T-helper 2 cell (primary cell): ENCODE data around the gene NPAS3.

ENCODE experiments used
- DNase-seq, 5 experiments: peaks; one replicate each; pipeline versions ENCODE4 v3.0.0 to v3.0.0-alpha.2; 2012 to 2022

NPAS3 gene

DNA sequence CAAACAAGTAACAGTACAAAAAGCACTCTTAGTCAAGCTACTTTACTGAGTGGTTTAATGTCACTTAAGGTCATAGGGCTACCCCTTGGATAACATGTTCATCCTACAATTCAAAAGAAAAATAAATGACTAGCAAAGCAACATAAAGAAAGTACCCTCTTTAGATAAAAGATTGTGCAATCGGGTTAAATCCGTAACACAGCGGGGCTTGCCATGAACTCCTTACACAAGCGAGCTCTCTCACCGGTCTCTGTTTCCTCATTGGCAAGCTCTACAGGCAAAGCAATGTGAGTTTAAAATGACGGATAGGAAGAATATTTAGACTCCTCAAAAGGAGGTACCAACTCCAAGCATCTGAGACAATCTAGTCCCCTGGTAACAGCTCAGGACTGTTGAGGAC, 871.6 kb downstream of the NPAS3 start:
- DNase-seq, result no peak

DNA sequence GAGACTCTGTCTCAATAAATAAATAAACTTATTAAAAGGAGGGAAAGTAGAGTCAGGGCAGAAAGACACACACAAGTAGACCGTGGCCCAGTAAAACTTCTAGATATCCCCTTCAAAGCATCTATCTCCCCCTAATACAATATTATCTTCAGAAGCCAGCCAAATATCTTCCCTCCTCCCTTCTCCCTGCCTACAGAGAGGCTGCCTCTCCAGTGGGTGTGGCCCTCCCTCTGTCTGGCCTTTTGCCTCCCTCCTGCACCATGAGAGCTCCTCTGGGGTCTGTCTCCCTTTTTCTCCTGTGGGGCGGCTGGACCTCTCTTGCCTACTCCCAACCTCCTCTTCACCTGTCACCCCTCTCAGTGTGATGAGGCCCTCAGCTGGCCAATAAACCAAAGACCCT, 873.0 kb downstream of the NPAS3 start:
- no peak for DNase-seq

DNA sequence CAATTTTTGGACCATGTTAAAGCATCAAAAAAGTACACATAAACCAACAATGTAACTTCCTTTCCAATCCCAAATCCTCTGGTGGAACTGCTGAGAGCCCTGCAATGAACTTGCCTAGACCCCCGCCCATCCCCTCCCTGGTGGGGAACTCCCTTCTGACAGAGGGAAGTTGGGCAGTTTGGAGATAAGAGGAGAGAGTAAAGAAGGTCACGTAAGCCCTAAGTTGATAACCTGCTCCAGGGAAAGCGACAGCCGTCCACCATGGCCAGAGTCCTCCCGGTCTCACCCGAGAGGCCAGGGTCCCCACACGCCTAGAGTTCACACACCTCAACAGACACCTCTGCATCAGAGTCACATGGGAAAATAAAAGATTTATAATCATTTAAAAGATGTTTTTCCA, 873.5 kb downstream of the NPAS3 start:
- DNase-seq, result no peak

DNA sequence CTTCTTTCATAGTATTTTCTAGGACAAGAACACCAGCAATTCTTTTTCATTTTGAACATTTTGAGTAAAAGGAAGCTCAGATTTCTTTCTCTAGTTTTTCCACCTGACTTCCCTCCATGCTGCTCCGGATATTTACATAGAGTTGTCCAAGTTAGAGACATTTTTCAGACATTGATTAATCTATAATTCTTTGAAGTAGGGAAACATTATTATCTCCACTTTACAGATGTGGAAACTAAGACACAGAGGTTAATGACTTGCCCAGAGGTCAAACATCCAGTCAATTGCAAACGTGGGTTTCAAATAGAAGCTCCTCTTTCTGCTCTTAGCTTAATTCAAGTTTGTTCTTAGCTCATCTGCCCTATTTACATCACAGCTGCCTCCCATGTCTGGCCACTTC, 873.9 kb downstream of the NPAS3 start:
- DNase-seq, result no peak

DNA sequence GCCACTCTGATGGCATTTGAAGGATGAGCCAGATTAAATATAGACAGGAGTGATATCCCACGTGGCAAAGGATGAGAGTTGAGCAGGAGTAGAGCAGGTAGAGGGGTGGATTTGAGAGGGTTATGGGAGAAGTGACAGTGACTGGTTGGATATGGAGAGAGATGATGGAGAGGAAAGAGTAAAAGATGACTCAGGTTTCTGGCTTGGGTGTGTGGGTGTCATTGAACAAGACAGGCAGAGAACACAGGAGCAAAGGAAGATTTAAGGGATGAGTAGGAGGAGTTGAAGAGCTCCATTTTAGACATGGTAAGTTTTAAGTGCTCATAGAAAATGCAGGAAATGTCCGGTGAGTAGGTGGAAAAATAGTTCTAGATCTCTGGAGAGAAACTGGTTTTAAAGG, 875.3 kb downstream of the NPAS3 start:
- DNase-seq, result no peak

DNA sequence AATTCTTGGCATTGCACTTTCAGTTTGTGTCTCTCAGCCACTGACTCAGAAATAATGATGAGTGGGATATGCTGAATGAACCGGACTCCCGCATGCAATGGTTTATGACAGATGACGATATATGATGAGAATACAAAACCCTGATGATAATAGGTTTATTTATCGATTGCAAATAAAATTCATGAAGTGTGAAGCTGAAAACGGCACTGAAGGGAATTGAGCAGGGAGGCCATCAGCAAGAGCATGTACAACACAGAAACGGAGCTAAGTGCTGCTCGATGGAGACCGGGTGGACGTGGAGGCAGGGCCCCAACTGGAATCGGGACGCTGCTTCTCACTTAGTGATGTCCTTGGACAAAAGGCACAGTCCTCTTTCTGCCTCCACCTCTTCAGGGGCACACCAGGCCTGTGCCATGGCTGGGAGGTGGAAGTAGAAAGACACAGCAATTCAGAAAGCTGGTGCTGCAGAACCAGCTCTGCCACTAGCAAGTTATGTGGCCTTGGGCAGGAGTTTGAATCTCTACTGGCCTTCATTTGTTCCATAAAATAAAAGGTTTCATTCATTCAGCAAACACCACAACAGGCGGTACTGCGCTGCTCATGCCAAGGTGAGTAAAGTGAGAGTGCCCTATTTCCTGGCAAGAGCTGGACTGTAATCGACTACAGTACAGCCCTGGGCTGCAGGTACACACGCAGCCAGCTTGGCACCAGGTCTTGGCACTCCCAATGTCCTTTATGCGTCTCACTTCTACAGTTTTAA, 895.2 kb downstream of the NPAS3 start:
- DNase-seq, result no peak

DNA sequence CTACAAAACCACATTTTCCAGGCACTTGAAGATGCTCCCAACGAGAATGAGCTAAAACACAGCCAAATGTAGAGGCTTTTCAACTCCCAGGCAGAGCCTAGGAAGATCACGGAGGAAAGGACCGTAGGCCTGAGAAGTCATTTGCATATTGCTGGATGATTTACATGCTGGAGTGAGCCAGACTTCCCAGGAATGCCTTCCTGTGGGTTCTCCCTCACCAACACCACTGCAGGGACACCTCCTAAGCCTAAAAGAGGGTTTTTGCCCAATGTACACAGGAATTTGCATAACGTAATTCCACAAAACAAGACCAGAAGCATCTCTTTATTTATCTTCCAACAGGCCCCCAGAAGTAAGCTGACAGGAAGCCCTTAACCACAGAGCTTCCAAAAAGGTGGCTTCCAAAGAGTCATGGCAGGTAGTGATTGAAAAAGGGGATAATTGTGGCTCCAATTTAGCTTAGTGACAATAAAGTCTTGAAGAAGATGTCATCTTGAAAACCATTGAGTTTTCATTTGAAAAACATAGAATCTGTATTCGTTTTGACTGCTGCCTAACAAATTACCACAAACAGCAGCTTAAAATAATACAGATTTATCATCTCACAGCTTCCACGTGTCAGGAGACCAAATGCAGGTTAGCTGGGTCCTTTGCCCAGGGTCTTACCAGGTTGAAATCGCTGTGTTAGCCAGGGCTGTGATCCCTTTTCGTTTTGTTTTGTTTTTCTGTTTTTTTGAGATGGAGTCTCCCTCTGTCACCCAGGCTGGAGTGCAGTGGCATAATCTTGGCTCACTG, 896.0 kb downstream of the NPAS3 start:
- DNase-seq, result no peak

DNA sequence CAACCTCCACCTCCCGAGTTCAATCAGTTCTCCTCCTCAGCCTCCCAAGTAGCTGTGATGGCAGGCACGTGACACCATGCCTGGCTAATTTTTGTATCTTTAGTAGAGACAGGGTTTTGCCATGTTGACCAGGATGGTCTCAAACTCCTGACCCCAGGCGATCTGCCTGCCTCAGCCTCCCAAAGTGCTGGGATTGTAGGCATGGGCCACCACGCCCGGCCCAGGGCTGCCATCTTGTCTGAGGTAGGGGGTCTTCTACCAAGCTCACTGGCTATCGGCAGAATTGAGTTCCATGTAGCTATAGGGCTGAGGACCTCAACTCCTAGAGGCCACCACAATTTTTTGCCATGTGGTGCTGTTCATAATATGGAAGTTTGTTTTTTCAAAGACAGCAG, 896.6 kb downstream of the NPAS3 start:
- no peak for DNase-seq

DNA sequence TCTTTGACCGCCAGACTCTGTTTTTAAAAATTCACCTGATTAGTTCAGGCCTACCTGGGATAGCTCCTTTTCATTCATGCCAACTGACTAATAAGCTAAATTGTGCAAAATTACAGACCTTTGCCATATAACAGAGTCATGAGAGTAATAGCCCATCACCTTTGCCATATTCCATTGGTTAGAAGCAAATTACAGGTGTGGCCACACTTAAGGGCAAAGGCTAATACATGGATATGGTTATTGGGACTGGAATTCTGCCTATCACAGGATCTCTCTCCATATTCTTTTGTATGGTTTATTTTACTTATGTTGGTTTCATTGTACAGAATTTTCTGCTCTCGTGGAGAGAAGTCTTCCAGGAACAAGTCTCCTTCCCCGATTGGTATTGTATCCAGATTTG, 897.0 kb downstream of the NPAS3 start:
- no peak for DNase-seq

DNA sequence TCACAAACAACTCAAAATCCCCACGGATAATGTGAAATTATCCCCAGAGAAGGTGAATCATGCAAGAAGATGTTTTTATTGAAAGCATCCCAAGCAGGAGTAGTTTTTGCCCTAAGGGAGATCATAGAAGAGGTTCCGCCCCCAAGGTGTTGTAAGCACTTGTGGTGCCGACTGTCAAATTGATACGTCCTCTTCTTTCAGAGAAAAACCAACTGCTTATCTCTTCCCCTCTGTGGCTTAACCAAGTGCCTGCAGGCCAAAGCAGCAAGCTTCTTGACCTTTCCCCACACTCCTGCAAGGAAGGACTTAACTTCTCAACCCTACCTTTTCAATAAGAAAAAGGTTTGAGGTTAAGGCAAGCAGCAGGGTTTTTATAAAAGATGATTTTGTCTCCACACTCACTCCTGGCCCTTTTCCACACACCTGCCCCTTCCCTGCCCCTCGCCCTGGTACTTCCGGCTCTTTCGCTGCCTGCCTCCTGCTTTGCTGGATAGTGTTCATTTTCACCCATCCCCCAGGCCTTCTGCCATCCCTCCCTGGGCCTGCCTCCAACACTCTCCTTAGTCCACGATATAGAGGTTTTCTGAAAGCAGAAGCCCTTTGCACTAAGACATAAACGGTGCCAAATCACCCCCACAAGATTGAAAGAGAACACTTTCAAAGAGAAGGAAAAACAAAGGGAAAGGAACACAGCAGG, 897.7 kb downstream of the NPAS3 start:
- peak in 1 of 5 experiments; percentile 78 for DNase-seq

DNA sequence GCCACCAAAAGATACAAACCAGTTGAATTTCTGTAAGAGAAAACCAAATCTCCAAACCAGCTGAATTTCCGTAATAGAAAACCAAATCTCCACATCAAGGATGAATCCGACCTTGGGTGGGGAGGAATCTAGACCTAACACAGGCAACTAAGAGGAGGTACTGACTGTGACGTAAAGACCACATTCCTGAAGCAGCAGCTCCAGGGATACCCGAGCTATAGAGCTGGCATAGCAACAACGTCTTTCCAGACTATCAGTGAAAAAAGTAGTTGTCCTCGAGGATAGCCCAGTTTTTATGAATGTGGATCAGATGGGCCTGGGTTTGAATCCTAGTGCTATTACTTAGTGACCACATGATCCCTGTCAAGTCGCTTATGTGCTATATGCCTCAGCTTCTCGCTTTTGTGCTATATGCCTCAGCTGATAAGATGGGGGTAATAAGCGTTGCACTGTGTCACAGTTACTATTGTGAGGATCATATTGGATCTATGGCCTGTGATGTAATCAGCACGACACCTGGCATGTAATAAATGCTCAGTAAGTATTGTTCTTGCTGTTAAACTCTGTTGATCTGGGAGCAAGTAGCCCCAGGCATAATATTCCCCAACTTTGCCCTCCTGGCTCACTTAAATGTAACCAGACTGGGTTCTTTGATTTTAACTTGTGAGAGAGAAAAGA, 898.4 kb downstream of the NPAS3 start:
- no peak for DNase-seq

DNA sequence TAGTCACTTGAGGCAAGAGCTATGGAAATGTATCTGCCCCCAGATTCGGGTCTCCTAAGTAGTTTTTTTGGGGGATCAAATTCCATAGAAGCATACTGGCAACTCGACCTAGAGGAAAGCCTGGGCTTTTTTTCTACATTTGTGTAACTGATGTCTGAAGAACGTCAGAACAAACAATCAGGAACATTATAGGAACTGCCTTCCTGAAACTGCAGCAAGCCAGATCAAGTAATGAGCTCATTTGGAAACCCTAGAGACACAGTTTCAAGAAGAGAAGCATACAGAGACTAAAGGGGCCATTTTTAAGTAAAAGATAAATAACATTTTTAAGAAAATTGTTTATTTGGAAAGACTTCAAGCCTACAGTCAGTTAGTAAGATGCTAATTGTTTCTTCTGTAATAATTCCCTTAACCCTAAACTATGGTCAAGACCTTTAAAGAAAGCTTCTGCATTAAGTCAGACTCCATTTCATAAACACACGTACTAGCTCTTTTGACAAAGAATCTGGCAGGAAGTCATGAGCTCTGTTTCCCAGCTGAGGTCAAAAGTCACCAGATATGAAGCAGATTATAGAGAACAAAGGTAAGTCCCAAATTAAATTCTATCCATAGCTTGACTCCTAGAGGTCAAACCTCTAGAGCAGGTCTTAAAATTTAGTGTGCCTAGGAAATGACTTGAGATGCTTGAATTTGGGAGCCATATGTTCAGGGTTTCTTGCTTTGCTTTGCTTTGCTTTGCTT, 899.4 kb downstream of the NPAS3 start:
- no peak for DNase-seq

DNA sequence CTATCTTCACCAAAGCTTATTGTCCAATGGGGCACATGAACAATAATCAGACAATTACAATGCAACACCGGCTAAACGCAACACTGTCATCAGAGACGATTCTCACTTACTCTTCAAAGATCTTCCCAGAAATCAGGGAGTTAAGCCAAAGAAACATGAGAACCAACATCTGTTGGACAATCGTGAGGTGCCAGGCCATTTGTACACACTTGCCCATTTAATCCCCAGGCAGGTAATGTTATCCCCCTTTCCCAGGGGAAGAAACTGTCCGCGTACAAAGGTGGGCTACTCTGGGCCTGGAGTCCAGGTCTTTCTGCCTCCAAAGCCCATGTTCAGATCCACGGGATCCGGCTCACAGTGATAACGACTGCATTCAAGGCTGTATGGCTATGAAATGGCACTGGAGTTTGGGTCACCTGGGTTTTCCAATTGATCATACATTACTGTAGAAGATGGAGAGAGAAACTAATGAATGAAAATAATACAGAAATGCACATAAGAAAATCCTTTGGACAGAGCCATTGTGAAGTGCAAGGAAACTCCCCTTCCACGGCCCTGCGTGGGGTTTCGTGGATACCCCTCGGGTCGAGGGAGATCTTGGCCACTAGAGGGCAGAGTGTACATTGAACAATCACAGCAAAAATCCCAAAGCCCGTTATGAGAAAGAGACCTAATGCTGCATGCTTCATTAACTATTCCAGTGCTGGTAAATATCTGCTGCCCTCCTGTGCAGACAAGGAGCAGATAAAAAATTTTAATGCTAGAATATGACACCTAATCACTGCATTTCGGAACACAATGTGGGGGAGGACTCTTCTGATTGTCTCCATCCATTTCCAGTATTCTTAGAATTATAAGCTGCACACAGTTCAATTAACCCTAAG, 900.8 kb downstream of the NPAS3 start:
- DNase-seq, result peak in 4 of 5 experiments; percentile 3 to 71 (median 12)

DNA sequence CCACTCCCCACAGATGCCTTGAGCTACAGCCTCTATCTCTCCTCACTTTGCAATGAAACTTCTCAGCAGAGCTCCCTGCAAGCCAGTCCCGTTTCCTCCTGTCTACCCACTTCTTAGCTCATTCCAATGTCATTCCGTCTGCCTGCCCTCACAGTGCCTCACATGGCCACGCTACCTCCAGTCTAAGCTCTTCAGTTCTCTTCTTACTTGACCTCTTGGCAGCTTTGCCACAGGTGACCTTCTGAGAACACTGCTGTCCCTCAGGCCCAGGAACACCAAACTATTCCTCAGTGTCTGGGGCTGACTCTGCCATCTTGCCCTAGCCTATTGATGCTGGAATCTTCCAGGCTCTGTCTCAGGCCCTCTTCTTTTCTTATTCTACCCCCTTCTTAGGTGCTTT, 902.1 kb downstream of the NPAS3 start:
- DNase-seq, result no peak

DNA sequence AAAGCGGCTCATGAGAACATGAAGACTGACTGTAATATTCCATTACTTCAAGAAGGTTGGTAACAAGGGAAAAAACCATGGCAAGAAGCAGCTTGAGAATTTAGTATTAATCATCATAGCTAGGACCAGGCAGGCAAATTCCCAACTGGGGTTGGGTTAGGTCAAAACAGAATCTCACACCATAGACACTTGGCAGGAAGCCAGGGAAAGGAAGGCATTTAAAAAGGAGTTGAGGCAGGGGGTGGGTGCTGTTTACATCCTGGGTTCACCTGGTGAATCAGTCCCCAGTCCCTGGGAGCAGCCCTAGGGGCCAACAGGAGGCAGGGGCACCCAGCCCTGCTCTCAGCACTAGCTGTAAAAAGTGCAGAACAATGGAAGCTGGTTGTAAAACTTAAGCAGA, 903.6 kb downstream of the NPAS3 start:
- DNase-seq, result no peak

DNA sequence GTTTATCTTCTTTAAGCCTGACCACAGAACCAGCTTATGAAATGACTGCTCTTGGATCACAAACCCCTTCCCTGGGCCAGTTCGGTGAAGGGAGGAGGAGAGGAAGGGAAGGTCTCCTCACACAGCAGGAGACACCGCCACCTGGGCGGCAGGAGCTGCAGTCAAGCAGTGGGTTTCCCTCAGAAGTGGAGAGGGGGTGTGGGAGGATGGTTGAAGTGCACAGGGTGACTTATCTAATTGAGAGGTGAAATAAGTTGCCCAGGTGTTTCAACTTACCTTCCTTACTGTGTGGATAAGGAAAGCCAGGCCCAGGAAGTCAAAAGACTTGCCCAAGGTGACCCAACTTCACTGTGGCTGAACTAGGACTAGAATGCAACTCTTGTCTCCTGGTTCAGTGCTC, 905.4 kb downstream of the NPAS3 start:
- DNase-seq, result no peak

DNA sequence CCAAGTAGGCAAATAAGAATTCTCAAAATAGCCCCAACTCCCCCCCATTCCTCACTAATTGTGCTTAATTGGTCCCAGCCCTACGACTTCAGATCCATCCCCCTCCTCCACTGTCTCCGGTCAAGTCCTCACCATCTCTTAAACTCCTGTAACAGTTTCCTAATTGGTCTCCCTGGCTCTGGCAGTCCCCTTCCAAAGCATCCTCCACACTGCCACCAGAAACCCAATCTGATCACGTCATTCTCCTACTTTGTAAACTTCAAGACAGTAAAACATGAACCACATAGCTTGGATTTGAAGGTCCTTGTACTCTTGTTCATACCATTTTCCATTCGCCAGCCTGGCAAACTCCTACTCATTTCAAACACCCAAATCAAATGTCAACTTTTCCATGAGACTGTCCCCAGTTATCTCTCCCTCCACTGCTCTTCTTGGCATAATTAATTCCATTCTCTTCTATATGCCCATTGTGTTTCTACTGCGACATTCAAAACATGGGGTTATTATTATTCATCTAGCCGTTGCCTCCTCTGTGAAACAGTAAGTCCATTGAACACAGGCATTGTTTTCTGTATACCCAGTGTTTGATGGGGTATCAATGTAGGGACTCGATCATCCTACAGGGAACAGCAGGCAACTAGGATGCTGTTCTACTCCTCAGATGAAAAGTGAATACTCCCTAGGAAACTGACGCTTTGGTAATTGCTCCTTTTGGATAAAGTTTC, 907.6 kb downstream of the NPAS3 start:
- DNase-seq, result no peak

DNA sequence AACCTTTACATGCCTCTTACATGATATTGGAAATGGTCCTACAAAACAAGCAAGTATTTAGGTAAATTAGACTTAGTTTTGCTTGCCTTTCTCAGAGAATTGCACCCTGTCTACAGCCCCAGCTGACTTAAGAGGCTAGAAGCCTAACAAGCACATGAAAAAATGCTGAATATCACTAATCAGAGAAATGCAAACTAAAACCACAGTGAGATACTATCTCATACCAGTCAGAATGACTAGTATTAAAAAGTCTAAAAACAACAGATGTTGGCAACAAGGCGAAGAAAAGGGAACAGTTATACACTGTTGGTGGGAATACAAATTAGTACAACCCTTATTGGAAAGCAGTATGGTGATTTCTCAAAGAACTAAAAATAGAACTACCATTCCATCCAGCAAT, 908.4 kb downstream of the NPAS3 start:
- peak in 1 of 5 experiments; percentile 84 for DNase-seq

DNA sequence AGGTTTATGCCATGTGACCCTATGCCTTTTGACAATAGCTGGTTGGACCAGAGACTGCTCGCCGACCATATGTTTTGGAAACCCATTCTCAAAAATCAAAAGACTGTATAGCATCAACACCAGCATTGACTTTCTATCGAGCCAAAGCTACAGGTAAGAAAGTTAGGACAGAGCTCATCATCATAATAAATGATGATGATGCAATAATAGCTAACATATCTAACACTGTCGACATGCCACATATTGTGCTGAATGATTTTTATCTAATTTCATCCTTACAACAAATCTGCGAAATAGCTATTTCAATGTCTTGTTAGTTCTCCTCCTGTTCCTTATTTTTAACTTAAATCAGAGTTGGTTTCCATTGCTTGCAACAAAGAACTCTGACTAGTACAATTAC, 909.3 kb downstream of the NPAS3 start:
- no peak for DNase-seq

DNA sequence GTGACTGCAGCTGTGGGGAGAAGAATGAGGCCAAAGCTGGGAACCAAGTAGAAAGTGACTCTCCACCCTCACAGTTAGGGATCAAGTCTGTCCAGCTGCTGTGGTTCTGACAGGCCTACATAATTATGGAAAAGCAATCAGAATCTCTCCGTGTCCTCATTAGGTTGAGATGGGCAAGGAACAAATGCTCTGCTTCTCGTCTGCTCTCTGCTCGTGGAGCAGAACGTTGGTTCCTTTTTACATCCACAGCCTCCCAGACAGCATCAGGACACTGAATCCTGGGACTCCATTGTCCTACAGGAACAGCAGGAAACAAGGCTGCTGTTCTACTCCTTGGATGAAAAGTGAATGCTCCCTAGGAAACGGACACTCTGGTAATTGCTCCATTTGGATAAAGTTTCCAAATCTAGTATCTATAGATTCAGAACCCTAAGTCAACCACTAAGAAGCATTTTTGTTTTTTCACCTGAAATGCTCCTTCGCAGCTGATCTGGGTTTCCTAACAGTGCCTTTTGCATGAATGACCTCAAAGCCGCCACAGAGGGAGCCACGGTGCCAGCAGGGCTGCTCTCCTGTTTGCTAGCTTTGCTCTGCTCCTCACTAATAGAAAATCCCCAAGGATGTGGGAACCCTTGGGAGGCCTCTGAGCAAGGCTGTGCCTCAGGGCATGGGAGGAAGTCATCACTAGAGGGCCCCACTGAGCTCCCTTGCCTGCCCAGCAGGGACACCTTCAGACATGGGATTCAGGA, 910.2 kb downstream of the NPAS3 start:
- peak in 1 of 5 experiments; percentile 13 for DNase-seq
